HG02981 (cell line): ENCODE measurements around the gene XCR1.
"Not testable (repeated sequence)": the region's sequence is repeated elsewhere in the genome, so short reads cannot be mapped to it uniquely, and the experiment has no call there.

Experiments used
- ATAC-seq: cut with Tn5 transposase; IDR thresholded peaks from one replicate; pipeline ENCODE4 v1.9.1; 2021; ENCODE audit warnings: mild to moderate bottlenecking, moderate library complexity; ENCODE audit not compliant: unreplicated experiment

Gene XCR1

DNA sequence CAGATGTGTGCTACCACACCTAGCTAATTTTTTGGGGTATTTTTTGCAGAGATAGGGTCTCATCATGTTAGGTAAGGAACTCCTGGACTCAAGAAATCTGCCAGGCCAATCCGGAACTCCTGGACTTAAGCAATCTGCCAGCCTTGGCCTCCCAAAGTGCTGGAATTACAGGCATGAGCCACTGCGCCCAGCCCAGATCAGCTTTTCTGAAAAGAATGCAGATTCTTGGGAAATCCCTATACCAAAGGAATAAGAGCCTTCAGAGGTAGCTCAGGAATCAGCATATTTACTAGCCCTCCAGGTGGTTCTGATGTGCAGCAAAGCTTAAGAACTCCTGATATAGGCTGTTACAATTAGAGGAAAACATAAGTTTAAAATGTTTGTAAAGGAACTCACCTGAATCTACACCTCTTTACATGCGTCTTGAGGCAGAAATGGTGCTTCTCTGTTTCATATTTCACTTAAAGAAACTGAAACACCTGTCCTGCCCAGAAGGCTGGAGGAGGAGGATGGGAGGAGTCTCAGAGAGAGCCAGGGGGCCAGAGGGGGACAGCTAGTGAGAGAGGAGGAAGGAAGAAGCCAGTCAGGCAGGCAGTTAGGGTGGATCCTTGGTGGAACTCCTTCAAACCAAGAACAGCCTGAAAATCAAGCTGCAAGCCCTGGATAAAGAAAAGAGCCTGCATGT lies at the start of gene XCR1:
Gene XCR1 (minus strand): TSS at position 463 of the 685 bp plus-strand sequence. CDS start 5,536 bp downstream, outside the sequence.
- ATAC-seq: no peak

- no peak for ATAC-seq
Observed at GRCh38 chr3:46076606-46077005, 49.3 kb upstream of the XCR1 start.

DNA sequence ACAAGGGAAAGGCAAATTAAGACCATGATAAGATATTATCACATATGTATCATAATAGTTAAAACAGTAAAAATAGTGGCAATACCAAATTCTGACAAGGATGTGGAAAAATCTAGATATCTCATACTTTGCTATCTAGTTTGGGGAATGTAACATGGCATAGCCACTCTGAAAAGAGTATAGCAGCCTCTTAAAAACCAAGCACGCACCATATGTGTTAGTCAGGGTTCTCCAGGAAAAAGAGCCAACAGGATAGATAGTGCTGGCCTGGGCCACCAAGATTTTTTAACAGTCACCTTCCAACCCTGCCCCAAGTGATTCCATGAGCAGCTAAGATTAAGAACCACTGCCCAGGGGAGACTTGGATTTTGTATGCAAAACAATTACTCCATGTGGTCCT lies 48.5 kb upstream of the XCR1 start:
- ATAC-seq: no peak

DNA sequence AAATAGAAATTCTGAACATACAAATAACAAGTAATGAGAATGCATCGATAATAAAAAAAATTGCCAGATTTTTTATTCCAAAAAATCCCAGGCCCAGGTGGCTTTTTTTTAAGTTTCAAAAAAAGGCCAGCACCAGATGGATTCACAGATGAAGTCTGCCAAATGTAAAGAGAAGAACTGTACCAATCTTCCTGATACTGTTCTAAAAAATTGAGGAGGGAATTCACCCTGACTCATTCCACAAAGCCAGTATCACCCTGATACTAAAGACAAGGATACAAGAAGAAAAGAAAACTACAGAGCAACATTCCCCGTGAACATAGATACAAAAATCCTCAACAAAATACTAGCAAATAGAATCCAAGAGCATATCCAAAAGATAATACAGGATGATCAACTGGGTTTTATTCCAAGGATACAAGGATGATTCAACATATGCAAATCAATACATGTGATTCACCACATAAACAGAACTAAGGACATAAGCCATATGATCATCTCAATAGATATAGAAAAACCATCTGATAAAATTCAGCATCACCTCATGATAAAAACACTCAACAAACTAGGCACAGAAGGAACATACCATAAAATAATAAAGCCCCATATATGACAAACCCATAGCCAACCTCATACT lies 44.1 kb upstream of the XCR1 start:
- no peak for ATAC-seq

GRCh38 chr3:46070595-46071093 lies 43.4 kb upstream of the XCR1 start:
- ATAC-seq: no peak

GRCh38 chr3:46068501-46068900 lies 41.2 kb upstream of the XCR1 start:
- no peak for ATAC-seq

- ATAC-seq: no peak
Observed at GRCh38 chr3:46067401-46067800, 40.1 kb upstream of the XCR1 start.

DNA sequence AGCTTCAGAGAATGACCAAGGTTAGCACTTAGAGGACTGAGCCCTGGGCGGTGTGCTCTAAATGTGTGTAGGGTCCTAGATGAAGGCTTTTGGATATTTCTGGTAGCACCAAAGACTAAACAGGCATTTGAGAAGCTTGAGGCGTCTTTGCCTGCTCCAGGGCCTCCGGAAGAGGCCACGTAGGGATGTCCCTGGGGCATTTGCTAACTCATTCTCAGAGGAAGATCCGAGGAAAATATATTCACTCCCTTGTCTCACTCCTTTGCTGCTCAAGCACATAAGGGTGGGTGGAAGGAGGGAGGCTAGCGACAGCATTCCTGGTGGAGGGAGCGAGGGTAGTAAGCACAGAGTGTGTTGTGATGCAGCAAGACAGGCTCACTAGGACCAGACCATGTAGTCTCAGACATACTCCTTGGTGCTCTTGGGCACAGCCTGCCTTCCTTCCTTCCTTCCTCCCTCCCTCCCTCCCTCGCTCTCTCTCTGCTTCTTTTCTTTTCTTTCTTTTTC lies 38.5 kb upstream of the XCR1 start:
- no peak for ATAC-seq

GRCh38 chr3:46065294-46065705 lies 38.0 kb upstream of the XCR1 start:
- no peak for ATAC-seq

DNA sequence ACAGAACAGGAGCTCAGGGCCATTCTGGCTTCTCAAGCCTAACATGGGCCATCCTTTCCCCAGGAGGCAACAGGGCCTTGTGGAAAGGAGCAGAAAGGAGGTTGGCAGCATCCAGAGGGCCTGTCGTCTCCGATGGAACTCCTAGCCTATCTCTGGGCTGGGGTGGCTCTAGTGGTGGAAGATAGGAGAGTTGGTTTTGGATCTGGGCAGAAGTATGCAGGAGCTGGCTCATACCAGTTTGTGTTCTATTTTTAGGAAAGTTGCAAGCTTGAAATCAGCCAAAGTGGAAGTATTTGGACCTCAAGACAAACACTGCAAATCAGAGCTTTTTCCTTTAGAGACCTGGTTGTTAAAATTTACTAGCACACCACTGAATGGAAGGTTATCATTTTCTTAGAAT lies 35.4 kb upstream of the XCR1 start:
- ATAC-seq: no peak

DNA sequence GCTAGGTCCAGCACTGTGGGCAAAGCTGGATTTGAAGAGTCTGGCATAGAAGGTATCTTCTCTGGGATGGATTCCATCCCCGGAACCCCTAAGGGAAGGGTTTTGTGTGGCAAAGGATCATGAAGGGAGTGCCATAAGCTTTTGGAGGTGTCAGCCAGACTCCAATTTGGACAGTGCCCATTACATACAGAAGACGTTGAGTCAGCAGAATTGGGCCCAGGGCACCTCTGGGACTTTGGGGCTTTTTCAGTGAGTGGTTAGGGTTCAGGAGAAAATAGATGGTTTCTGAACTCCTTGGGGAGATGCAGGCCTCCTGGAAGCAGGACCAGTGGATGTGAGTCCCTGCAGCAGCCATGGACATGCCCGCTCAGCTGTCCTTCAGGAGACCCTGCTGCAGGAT lies 34.6 kb upstream of the XCR1 start:
- no peak for ATAC-seq

DNA sequence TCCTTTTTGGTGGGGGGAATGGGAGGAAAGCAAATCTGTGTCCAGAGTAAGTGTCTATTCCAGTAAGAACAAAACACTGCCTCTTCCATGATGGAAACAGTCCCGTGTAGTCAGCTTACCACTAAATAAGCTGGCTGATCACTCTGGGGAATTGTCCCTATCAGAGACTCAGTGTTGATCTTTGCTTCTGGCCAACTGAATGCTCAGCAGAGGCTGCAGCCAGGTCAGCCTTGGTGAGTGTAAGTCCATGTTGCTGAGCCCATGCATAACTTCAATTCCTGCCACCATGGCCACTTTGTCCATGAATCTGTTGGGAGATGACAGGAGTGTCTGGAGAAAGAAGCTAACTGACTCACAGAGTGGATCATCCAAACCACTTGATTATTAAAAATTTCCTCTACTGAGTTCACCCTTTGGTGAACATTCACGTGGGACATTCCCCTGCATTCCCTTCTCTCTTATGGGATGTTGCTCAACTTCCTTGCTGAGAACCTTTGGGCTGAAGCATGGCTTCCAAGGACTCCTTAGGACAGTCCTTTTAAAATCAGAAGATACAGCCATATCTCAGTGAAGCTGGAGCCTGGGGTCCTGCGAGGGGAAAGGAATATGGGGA lies 33.9 kb upstream of the XCR1 start:
- ATAC-seq: no peak

DNA sequence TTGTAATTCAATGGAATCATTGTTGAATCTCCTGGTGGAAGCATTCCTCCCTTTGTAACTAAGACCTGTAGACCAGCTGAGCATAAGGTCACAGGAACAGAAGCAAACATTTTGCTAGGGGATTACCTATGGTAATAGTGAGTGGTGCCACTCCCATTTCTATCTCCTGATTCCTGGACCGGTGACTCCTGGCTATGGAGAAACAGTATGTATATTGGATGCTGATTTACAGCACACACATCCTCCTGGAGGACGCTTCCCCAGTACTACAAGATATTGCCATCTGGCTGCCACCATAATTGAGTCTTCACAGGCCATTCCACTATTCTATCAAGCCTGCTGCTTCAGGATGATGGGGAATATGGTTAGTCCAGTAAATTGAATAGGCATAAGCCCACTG lies 33.3 kb upstream of the XCR1 start:
- no peak for ATAC-seq

DNA sequence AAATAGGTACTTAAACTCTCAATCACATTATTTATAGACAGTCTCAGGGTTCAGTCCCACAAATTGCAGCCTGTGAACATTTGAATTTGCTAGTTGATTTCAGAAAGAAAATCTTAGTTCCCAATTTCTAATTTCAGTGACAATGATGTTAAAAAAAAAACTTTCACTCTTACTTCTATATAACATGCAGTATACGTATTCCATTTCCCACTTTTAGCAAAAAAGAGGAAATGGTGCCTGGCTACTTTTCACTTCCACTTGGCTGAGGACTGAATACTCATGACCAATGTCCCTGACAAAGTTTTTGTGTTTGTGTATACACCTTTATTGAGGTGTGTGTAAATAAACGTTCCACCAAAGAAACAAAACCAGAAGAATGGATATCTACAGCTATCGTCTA lies 32.1 kb upstream of the XCR1 start:
- no peak for ATAC-seq

DNA sequence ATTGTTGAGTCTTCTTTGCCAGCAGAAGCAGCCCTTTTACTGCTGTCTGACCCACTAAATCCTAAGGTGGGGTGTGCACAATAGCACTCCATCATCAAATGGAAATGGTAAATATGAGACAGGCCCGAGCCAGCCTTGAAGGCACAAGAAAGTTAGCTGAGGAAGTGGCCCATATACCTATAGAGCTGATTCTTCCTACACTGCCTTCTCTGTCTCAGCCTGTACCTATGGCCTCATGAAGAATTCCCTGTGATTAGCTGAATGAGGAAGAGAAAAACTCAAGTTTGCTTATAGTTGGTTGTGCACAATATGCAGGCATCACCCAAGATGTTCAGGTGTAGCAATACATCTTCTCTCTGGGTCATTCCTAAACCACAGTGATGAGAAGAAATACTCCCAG lies 31.7 kb upstream of the XCR1 start:
- ATAC-seq: no peak

DNA sequence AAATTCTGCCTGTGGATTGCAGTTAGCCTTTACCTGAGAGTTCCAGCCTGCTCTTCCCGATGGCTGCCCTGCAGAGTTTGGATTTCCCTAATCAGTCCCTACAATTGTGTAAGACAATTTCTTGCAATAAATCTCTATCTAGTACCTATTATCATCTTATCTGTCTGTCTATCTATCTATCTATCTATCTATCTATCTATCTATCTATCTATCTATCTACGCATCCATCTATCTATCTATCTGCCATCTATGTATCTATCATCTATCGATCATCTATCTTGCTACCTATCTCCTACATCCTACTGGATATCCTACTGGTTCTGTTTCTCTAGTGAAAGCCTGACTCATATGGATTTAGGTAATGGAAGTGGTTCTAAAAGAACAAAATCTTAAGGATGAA lies 30.4 kb upstream of the XCR1 start:
- no peak for ATAC-seq

- no peak for ATAC-seq
Observed at GRCh38 chr3:46056686-46057085, 29.4 kb upstream of the XCR1 start.

- ATAC-seq: not testable (repeated sequence)
Observed at GRCh38 chr3:46053761-46054515, 26.7 kb upstream of the XCR1 start.

GRCh38 chr3:46053265-46053664 lies 26.0 kb upstream of the XCR1 start:
- not testable (repeated sequence) for ATAC-seq

DNA sequence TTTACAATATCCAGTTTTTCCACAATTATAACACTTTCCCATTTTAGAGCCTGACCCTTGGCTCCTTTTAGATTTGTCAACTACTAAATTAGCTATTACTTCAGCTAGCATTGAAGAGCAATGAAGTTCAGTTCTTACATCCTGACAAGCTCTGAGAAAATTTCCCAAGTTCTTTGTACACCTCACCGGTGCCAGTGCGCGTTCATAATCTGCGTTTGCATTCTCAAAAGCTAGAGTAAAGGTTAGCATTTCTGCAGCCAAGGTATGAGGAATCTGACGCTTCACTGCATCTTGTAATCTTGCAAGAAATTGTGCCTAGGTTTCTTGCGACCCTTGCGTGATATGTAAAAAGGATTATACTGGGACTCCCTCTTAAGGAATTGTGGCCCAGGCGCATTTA lies 25.2 kb upstream of the XCR1 start:
- no peak for ATAC-seq

GRCh38 chr3:46049093-46049492 lies 21.8 kb upstream of the XCR1 start:
- ATAC-seq: no peak
